Mucosa of rectum (tissue), 2 donors: Measurements from ENCODE around the gene SLAMF1.
"Not testable (repeated sequence)": the region's sequence is repeated elsewhere in the genome, so short reads cannot be mapped to it uniquely, and the experiment has no call there.

Experiments used
- H3K27ac ChIP-seq, 2 donors: one replicate each; pipeline ENCODE4 v1.7.0; 2013; ENCODE audit warnings: inconsistent platforms in 2 of 2, low read depth in 2 of 2, low read length in 2 of 2
- H3K27me3 ChIP-seq, 2 donors: one replicate each; pipeline ENCODE4 v1.7.0; 2013; ENCODE audit warnings: low read length in 2 of 2; ENCODE audit not compliant: control insufficient read depth in 2 of 2, insufficient read depth in 2 of 2
- H3K36me3 ChIP-seq, 2 donors: one replicate each; pipeline ENCODE4 v1.7.0; 2013; ENCODE audit warnings: low read length in 2 of 2; ENCODE audit not compliant: control insufficient read depth in 2 of 2, insufficient read depth in 2 of 2
- H3K4me1 ChIP-seq, 2 donors: one replicate each; pipeline ENCODE4 v1.7.0; 2013; ENCODE audit warnings: low read length in 2 of 2, mild to moderate bottlenecking in 1 of 2; ENCODE audit not compliant: control insufficient read depth in 2 of 2, insufficient read depth in 2 of 2
- H3K4me3 ChIP-seq, 2 donors: one replicate each; pipeline ENCODE4 v1.7.0; 2013; ENCODE audit warnings: low read length in 2 of 2
- H3K9ac ChIP-seq, 2 donors: one replicate each; pipeline ENCODE4 v1.7.0; 2013; ENCODE audit warnings: low read length in 2 of 2, low read depth in 1 of 2, mild to moderate bottlenecking in 1 of 2
- H3K9me3 ChIP-seq, 2 donors: one replicate each; pipeline ENCODE4 v1.7.0; 2013; ENCODE audit warnings: low read length in 2 of 2; ENCODE audit not compliant: control insufficient read depth in 2 of 2
- donor health status: healthy.
- donor health status: Normal muscosa, but diverticular disease.

The SLAMF1 gene

DNA sequence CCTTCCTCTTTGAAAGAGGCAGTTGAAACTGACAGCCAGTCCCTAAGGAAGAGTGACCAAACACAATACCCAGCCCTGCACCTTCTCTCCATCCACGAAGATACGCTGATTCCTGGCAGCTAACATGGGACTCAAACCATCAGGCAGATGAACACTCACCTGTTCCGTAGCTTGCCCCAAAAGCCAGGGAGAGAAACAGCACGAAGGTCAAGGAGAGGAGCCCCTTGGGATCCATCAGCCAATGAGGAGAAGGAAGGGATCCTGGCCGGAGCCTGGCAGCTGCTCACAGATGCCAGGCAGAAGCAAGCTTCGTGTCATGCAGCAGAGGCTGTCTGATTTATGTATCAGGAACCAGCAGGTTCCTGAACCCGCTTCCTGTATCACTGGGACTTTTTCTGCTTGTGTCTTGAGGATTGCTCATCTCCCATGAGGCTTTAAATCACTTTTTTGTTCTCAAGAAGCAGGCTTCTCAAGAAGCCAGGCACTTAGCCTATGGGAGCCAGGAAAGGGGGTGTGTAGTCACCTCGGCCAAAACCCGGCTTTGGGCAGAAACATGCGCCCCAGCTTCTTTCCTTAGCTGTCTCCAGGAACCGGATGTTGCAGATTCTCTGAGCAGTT, at the start of gene SLAMF1:
Gene SLAMF1 (minus strand): TSS at position 334 of the 618 bp plus-strand sequence. CDS start 99 bp downstream, at position 235.
- H3K9me3 ChIP-seq, result no peaks in the 10 kb centered on the region
- H3K36me3 ChIP-seq, result no peaks in the 10 kb centered on the region
- H3K4me1 ChIP-seq, result peaks cover 0 to 4% of the 10 kb centered on the region in 2 donors
- H3K9ac ChIP-seq, result peak within 1 kb of the TSS; percentile 21 to 48
- H3K27ac ChIP-seq, result peak within 1 kb of the TSS; percentile 26 to 62
- peak within 1 kb of the TSS; percentile 44 to 72 for H3K4me3 ChIP-seq
- no peaks in the 10 kb centered on the region for H3K27me3 ChIP-seq

DNA sequence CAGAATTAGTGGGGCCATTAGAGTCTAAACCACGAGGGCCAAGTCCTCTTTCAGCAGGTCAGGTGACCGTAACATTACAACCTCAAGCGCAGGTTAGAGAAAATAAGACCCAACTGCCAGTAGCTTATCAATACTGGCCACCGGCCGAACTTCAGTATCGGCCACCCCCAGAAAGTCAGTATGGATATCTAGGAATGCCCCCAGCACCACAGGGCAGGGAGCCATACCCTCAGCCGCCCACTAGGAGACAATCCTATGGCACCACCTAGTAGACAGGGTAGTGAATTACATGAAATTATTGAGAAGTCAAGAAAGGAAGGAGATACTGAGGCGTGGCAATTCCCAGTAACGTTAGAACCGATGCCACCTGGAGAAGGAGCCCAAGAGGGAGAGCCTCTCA, 45.5 kb upstream of the SLAMF1 start:
- not testable (repeated sequence) for H3K27ac ChIP-seq, H3K4me3 ChIP-seq, H3K4me1 ChIP-seq, H3K27me3 ChIP-seq, H3K36me3 ChIP-seq, H3K9ac ChIP-seq, H3K9me3 ChIP-seq

GRCh38 chr1:160685266-160685665, 38.4 kb upstream of the SLAMF1 start:
- Histone ChIP-seq H3K9ac (no peak overlapping the region), H3K4me1 (peaks cover 5 to 13% of the 10 kb centered on the region in 2 donors), H3K36me3 (peaks cover 0 to 6% of the 10 kb centered on the region in 2 donors), H3K4me3 (no peak overlapping the region), H3K27ac (no peak overlapping the region), H3K9me3 (no peaks in the 10 kb centered on the region), H3K27me3 (no peaks in the 10 kb centered on the region)

- Histone ChIP-seq H3K4me1 (peaks cover 5 to 13% of the 10 kb centered on the region in 2 donors), H3K4me3 (no peak overlapping the region), H3K27me3 (no peaks in the 10 kb centered on the region), H3K9ac (no peak overlapping the region), H3K9me3 (no peaks in the 10 kb centered on the region), H3K36me3 (peaks cover 0 to 8% of the 10 kb centered on the region in 2 donors), H3K27ac (peak overlapping the region in 1 of 2 donors; percentile 58)
Observed at GRCh38 chr1:160682983-160683865, 36.4 kb upstream of the SLAMF1 start.

DNA sequence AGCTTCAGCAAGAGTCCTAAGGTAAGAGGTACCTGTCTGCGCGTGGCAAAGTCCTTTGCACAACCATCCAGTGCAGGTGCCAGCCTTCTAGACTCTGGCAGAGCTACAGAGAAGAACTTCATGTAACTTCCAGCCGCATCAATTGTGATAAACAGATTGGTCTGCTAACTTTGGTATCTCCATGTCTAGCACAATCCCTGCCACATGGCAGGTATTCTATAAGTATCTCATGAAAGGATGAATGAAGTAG, 35.0 kb upstream of the SLAMF1 start:
- no peaks in the 10 kb centered on the region for H3K27me3 ChIP-seq
- peaks cover 0 to 12% of the 10 kb centered on the region in 2 donors for H3K36me3 ChIP-seq
- no peak overlapping the region for H3K27ac ChIP-seq
- H3K4me3 ChIP-seq, result no peak overlapping the region
- no peak overlapping the region for H3K9ac ChIP-seq
- H3K9me3 ChIP-seq, result no peaks in the 10 kb centered on the region
- peaks cover 5 to 13% of the 10 kb centered on the region in 2 donors for H3K4me1 ChIP-seq

DNA sequence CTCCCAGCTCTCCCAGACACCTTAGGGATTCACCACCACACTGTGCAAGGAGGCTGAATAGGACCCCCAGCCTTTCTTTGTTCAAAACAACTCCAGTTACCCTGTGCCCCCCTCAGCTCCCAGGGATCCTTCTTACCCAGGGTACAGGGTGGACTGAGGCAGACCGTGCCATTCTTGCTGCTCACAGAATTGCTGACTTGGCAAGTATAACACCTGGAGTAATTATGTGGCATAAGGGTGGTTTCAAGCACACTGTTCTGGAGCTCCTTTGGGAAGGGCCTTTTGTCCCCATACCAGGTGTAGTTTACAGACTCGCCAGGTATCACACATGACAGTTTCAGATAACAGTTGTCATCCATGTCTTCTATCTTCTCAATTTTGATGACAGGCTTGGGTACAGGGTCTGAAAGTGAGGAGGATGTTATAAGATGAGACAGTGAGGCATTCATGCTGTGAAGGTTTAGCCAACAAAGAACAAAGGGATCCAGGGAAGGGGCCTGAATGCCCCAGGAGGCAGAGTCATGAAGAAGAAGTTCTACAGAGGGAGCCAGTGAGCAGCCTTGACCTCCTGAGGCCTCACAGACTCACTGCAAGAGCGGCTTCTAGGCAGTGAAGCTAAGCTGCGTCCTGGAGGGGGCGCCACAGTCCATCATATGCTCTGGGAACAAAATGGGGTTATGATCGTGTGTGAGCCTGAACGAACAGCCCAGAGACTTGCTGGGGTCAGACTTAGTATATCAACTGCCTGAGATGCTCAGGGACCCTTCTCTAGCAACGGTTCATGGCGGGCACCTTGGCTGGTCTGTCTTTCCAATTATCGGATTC, 34.4 kb upstream of the SLAMF1 start:
- H3K9me3 ChIP-seq, result no peaks in the 10 kb centered on the region
- H3K4me3 ChIP-seq, result no peak overlapping the region
- H3K9ac ChIP-seq, result no peak overlapping the region
- H3K27ac ChIP-seq, result no peak overlapping the region
- H3K27me3 ChIP-seq, result no peaks in the 10 kb centered on the region
- H3K36me3 ChIP-seq, result peaks cover 0 to 12% of the 10 kb centered on the region in 2 donors
- peaks cover 5 to 13% of the 10 kb centered on the region in 2 donors for H3K4me1 ChIP-seq

DNA sequence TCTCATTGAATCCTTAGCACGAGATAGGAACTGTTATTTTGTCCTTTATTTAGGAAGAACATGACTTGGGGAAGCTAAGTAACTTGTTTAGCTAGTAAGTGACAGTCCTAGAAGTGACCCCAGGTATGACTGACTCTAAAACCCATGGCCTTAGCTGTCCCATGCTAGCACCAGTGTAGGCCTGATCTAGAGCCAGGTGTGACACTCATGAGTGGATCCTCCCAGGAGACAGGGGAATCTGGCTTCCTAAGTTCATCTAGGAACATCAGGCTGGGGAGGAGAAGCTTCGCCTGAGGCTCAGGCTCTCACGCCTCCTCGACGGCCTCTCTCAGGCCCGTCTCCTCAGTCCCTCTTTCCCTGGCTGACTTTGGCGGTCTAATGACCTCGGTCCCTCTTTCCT, 33.6 kb upstream of the SLAMF1 start:
- peaks cover 5 to 13% of the 10 kb centered on the region in 2 donors for H3K4me1 ChIP-seq
- no peak overlapping the region for H3K27ac ChIP-seq
- no peak overlapping the region for H3K4me3 ChIP-seq
- H3K36me3 ChIP-seq, result peaks cover 0 to 12% of the 10 kb centered on the region in 2 donors
- H3K9me3 ChIP-seq, result no peaks in the 10 kb centered on the region
- H3K27me3 ChIP-seq, result no peaks in the 10 kb centered on the region
- no peak overlapping the region for H3K9ac ChIP-seq

- H3K9ac ChIP-seq, result no peak overlapping the region
- no peak overlapping the region for H3K27ac ChIP-seq
- H3K27me3 ChIP-seq, result no peaks in the 10 kb centered on the region
- peaks cover 0 to 12% of the 10 kb centered on the region in 2 donors for H3K36me3 ChIP-seq
- peaks cover 5 to 10% of the 10 kb centered on the region in 2 donors for H3K4me1 ChIP-seq
- no peaks in the 10 kb centered on the region for H3K9me3 ChIP-seq
- H3K4me3 ChIP-seq, result no peak overlapping the region
Observed at GRCh38 chr1:160679893-160680292, 33.0 kb upstream of the SLAMF1 start.

DNA sequence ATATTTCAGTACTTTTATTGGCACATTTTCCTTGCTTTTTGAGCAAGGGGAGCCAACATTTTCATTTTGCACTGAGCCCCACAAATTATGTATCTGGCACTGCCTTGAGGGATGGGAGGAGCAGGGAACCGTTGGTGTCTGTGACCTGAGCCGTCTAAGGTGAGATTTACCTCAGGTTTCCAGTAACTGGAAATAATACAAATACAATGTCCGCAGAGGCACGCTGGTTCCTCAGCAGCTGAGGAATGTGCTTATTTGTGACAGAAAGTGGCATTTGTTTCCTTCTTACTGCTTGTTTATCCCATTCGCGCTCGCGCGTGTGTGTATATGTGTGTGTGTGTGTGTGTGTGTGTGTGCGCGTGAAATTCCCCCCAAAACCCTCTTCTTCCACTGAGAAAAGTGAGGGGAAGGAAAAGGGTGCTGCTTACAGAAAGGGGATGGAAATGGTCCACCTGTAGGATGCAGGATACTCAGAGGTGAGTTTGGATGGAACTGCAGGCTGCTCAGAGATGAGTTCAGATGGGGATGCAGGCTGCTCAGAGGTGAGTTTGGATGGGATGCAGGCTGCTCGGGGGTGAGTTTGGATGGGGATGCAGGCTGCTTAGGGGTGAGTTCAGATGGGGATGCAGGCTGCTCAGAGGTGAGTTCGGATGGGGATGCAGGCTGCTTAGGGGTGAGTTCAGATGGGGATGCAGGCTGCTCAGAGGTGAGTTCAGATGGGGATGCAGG, 30.2 kb upstream of the SLAMF1 start:
- Histone ChIP-seq H3K36me3 (peaks cover 0 to 12% of the 10 kb centered on the region in 2 donors), H3K4me3 (no peak overlapping the region), H3K27ac (no peak overlapping the region), H3K4me1 (peaks cover 0 to 8% of the 10 kb centered on the region in 2 donors), H3K27me3 (no peaks in the 10 kb centered on the region), H3K9me3 (no peaks in the 10 kb centered on the region), H3K9ac (no peak overlapping the region)
